GM12878 (cell line): ENCODE results near the gene RPRD1B. TPM values are rescaled to one million over a fixed set of nuclear protein-coding genes. Genes with fewer than 3 reads are reported as not detected.

Experiments
- ATAC-seq: fragments of 200-7000 bp; cut with Tn5 transposase; 3 replicates; pipeline ENCODE4 v1.9.1; 2020; ENCODE audit warnings: mild to moderate bottlenecking, moderate library complexity
- BruUV-seq: library from RNA; stranded (reverse); fragments of 400-500 nt; replicated peaks from 2 replicates; lab custom pipeline; 2021; lab: Mats Ljungman, UMichigan
- CTCF ChIA-PET: fragments of 300-600 bp; sonication (Branson Sonifier 250); formaldehyde crosslinking; extraction: SDS; loops from one replicate; lab custom pipeline; 2021; ENCODE audit warnings: inconsistent platforms; lab: Yijun Ruan, JAX
- POLR2A ChIA-PET: fragments of 350-600 bp; formaldehyde crosslinking; extraction: SDS; loops from one replicate; lab custom pipeline; 2021; ENCODE audit warnings: inconsistent platforms; lab: Charles Lee
- RAD21 ChIA-PET: fragments of 300-600 bp; sonication (Branson Sonifier 250); formaldehyde crosslinking; loops from one replicate; lab custom pipeline; 2023; ENCODE audit warnings: antibody characterized with exemption; ENCODE audit not compliant: unreplicated experiment; lab: Charles Lee
- SMC1A ChIA-PET: fragments of 300-600 bp; sonication (Branson Sonifier 250); formaldehyde crosslinking; loops from one replicate; lab custom pipeline; 2023; ENCODE audit not compliant: unreplicated experiment, uncharacterized antibody; lab: Charles Lee
- DNase-seq: peaks from one replicate; pipeline ENCODE4 v3.0.0-alpha.2; 2011; ENCODE audit warnings: low read depth, low spot score
- FAIRE-seq: peaks from 3 replicates; lab custom pipeline; 2011; peaks lifted over from hg19 to GRCh38; lab: Jason Lieb, UNC
- H2AFZ ChIP-seq: 2 replicates; pipeline ENCODE4 v1.6.0; 2011; ENCODE audit warnings: low read depth, low read length, control low read depth; ENCODE audit not compliant: control insufficient read depth
- H3K27ac ChIP-seq: 2 replicates; pipeline ENCODE4 v1.5.1; 2011; ENCODE audit warnings: control low read depth; ENCODE audit not compliant: control insufficient read depth, insufficient read depth
- H3K27me3 ChIP-seq, 2 experiments: replicated peaks in 1 of 2; 2 replicates each; pipeline versions ENCODE4 v1.6.0 to v1.6.1; 2011; ENCODE audit warnings: low read length in 1 of 2; ENCODE audit not compliant: control insufficient read depth in 2 of 2, insufficient read depth in 2 of 2
- H3K36me3 ChIP-seq, 2 experiments: 2 replicates each; pipeline ENCODE4 v1.5.1; 2011; ENCODE audit warnings: low read length in 1 of 2; ENCODE audit not compliant: control insufficient read depth in 2 of 2, insufficient read depth in 2 of 2
- H3K4me1 ChIP-seq: 2 replicates; pipeline ENCODE4 v1.6.1; 2011; ENCODE audit warnings: mild to moderate bottlenecking, low read length, moderate library complexity, mixed read lengths; ENCODE audit not compliant: control insufficient read depth, insufficient read depth
- H3K4me2 ChIP-seq: 2 replicates; pipeline ENCODE4 v1.6.0; 2011; ENCODE audit warnings: control low read depth; ENCODE audit not compliant: control insufficient read depth, insufficient read depth
- H3K4me3 ChIP-seq: fragments of 200-600 bp; sonication (generic); 2 replicates; pipeline ENCODE4 v1.5.1; 2016
- H3K79me2 ChIP-seq: 2 replicates; pipeline ENCODE4 v1.6.0; 2011; ENCODE audit warnings: low read length; ENCODE audit not compliant: control insufficient read depth, insufficient read depth
- H3K9ac ChIP-seq: 2 replicates; pipeline ENCODE4 v1.8.0; 2011; ENCODE audit warnings: low read length, control low read depth, mixed read lengths; ENCODE audit not compliant: control insufficient read depth, insufficient read depth
- H3K9me3 ChIP-seq: replicated peaks from 3 replicates; pipeline ENCODE4 v1.5.1; 2011; ENCODE audit warnings: mild to moderate bottlenecking, low read length; ENCODE audit not compliant: control insufficient read depth, insufficient read depth
- H4K20me1 ChIP-seq: 2 replicates; pipeline ENCODE4 v1.6.0; 2011; ENCODE audit not compliant: control insufficient read depth, insufficient read depth
- ATF3 ChIP-seq: IDR thresholded peaks from 2 replicates; pipeline ENCODE4 v1.6.1; 2011; ENCODE audit warnings: low read depth, mild to moderate bottlenecking, low read length, moderate library complexity, borderline replicate concordance; ENCODE audit errors: extremely low read depth
- CTCF ChIP-seq, 3 experiments: IDR thresholded peaks in 2 of 3; conservative IDR thresholded peaks in 1 of 3; 2 replicates each; pipeline ENCODE4 v1.5.1; 2011; ENCODE audit warnings: low read depth in 3 of 3, low read length in 3 of 3, mild to moderate bottlenecking in 3 of 3, control low read depth in 2 of 3, moderate library complexity in 2 of 3, inconsistent platforms in 1 of 3, mixed read lengths in 1 of 3; ENCODE audit not compliant: control insufficient read depth in 2 of 3, insufficient read depth in 1 of 3; ENCODE audit errors: extremely low read depth in 1 of 3
- ETV6 ChIP-seq, 2 experiments: fragments of 450-650 bp in 1 of 2; IDR thresholded peaks in 1 of 2; conservative IDR thresholded peaks in 1 of 2; 2 replicates each; pipeline ENCODE4 v1.6.1; 2014; ENCODE audit warnings: antibody characterized with exemption in 1 of 2, borderline replicate concordance in 1 of 2, low read depth in 1 of 2, mild to moderate bottlenecking in 1 of 2, moderate library complexity in 1 of 2
- KLF5 ChIP-seq: fragments of 450-650 bp; IDR thresholded peaks from 2 replicates; pipeline ENCODE4 v1.6.1; 2014; ENCODE audit warnings: mild to moderate bottlenecking; ENCODE audit not compliant: partially characterized antibody
- MYB ChIP-seq: fragments of 150-350 bp; IDR thresholded peaks from 2 replicates; pipeline ENCODE4 v1.6.1; 2014; ENCODE audit warnings: mild to moderate bottlenecking, low read depth, low read length, borderline replicate concordance
- NKRF ChIP-seq: fragments of 450-650 bp; conservative IDR thresholded peaks from 2 replicates; pipeline ENCODE4 v1.6.1; 2017; ENCODE audit warnings: mild to moderate bottlenecking, moderate library complexity
- NRF1 ChIP-seq: conservative IDR thresholded peaks from 2 replicates; pipeline ENCODE4 v1.6.1; 2011; ENCODE audit warnings: mild to moderate bottlenecking, low read depth, low read length, improper control_type of control experiment
- RBBP5 ChIP-seq: fragments of 200-600 bp; sonication (generic); conservative IDR thresholded peaks from 2 replicates; pipeline ENCODE4 v1.6.1; 2016
- RELB ChIP-seq: fragments of 450-650 bp; IDR thresholded peaks from 2 replicates; pipeline ENCODE4 v1.6.1; 2017; ENCODE audit warnings: low read depth, mild to moderate bottlenecking, moderate library complexity
- SIX5 ChIP-seq: IDR thresholded peaks from 2 replicates; pipeline ENCODE4 v1.6.1; 2011; ENCODE audit warnings: mild to moderate bottlenecking, low read depth, low read length, moderate library complexity; ENCODE audit not compliant: severe bottlenecking
- SMAD5 ChIP-seq: IDR thresholded peaks from 2 replicates; pipeline ENCODE4 v1.6.1; 2016; ENCODE audit warnings: antibody characterized with exemption, low read depth
- SMC3 ChIP-seq: IDR thresholded peaks from 2 replicates; pipeline ENCODE4 v1.6.1; 2011; ENCODE audit warnings: low read length, improper control_type of control experiment, borderline replicate concordance
- ZNF622 ChIP-seq: fragments of 450-650 bp; IDR thresholded peaks from 2 replicates; pipeline ENCODE4 v1.6.1; 2017; ENCODE audit warnings: mild to moderate bottlenecking, inconsistent platforms
- WGBS: methylation state at CpG from one replicate; pipeline ENCODE4 v1.1.6; 2016; ENCODE audit warnings: low lambda C conversion rate; ENCODE audit not compliant: insufficient replicate concordance, insufficient coverage; ENCODE audit errors: missing lambda C conversion rate; 5-methylcytosine and 5-hydroxymethylcytosine counted together
- in situ Hi-C: fragments of 300-500 bp; cut with MboI; formaldehyde crosslinking; loops from 9 replicates; pipeline ENCODE4 v1.14.3; 2018; ENCODE audit warnings: mixed read lengths
- intact Hi-C: fragments of 100-400 bp; cut with micrococcal nuclease; formaldehyde crosslinking; loops from one replicate; pipeline ENCODE4 v1.14.2; 2022; ENCODE audit not compliant: unreplicated experiment
- polyA plus RNA-seq, 11 experiments: library from polyadenylated mRNA; depleted of rRNA in 4 of 11; unstranded in 6 of 11; stranded (reverse) in 5 of 11; fragments of >200 nt; fragmentation: Nextera tagmentation in 4 of 11; fragmentation: Illumina TruSeq in 1 of 11; extraction: Ambion mirVana in 4 of 11; extraction: Trizol in 1 of 11; gene quantifications; 1 replicate in 1 of 11; 2 replicates in 10 of 11; pipeline versions ENCODE4 v1.2.1 to v1.2.3, GENCODE V29; 2011 to 2016; ENCODE audit warnings: inconsistent platforms in 2 of 11, missing spikeins in 2 of 11, low read depth in 1 of 11
- total RNA-seq, 4 experiments: library from RNA; depleted of rRNA in 3 of 4; stranded (reverse); fragments of >200 nt in 3 of 4; fragmentation: Illumina TruSeq in 1 of 4; extraction: Trizol in 1 of 4; gene quantifications; 2 replicates each; pipeline versions ENCODE4 v1.2.1 to v1.2.3, GENCODE V29; 2013 to 2021
- TF ChIP-seq, protein P1 (sequence below): fragments of 450-650 bp; IDR thresholded peaks from 2 replicates; pipeline ENCODE4 v1.6.1; 2017; ENCODE audit warnings: antibody characterized with exemption, mild to moderate bottlenecking, moderate library complexity

RPRD1B gene
- total and polyA plus RNA-seq, 10 of the 15 experiments (the other 5 are each of a cell fraction or from before 2014, with no cell fraction given) = 5.2 to 40.2 (median 30.0) TPM

GRCh38 chr20:38131588-38132121 lies 98.1 kb downstream of the RPRD1B start:
- no peaks in the 10 kb centered on the region for H4K20me1 ChIP-seq
- H3K4me3 ChIP-seq = no peak overlapping the region
- FAIRE-seq (no peak), DNase-seq (no peak), ATAC-seq (no peak)
- no peak overlapping the region for H3K4me2 ChIP-seq
- SMC1A ChIA-PET = interaction anchor here (0.6 to 1.1 kb wide), 2 partner anchors 32 to 1395 kb away, joined by 4 read pairs; no protein-coding TSS in a partner anchor
- no peaks in the 10 kb centered on the region; a peak in 1 of 4 replicates for H3K27me3 ChIP-seq
- POLR2A ChIA-PET = no interaction called here
- in situ Hi-C loops (no loop called here), intact Hi-C loops (no loop called here)
- BruUV-seq = no TSS peak
- no peaks in the 10 kb centered on the region for H3K36me3 ChIP-seq
- no peaks in the 10 kb centered on the region for H3K79me2 ChIP-seq
- no peaks in the 10 kb centered on the region for H3K9me3 ChIP-seq
- CTCF ChIA-PET = interaction anchor here (1.1 kb wide), 1 partner anchor 23 kb away, joined by 3 read pairs; no protein-coding TSS in a partner anchor
- 100% methylated on average over 3 of the region's 3 CpGs for WGBS
- no peak overlapping the region for H3K27ac ChIP-seq
- no peak overlapping the region for H2AFZ ChIP-seq
- no peak overlapping the region for H3K9ac ChIP-seq
- H3K4me1 ChIP-seq = no peaks in the 10 kb centered on the region
- TF ChIP-seq NRF1 (no peak), SMC3 (no peak), SMAD5 (no peak), NKRF (no peak), KLF5 (no peak), RBBP5 (no peak), RELB (no peak), MYB (no peak), CTCF (IDR thresholded peaks at IDR 0.05 in 2 of 3, conservative IDR thresholded peaks at IDR 0.05 in 1 of 3; ENCODE audit: control insufficient read depth in 2 of 3, extremely low read depth in 1 of 3, insufficient read depth in 1 of 3, low read depth in 3 of 3, low read length in 3 of 3) (no peak), ZNF622 (no peak), SIX5 (no peak), ATF3 (no peak), ETV6 (conservative IDR thresholded peaks at IDR 0.05 in 1 of 2, IDR thresholded peaks at IDR 0.05 in 1 of 2; ENCODE audit: borderline replicate concordance in 1 of 2, low read depth in 1 of 2) (no peak)
- TF ChIP-seq, protein P1, sequence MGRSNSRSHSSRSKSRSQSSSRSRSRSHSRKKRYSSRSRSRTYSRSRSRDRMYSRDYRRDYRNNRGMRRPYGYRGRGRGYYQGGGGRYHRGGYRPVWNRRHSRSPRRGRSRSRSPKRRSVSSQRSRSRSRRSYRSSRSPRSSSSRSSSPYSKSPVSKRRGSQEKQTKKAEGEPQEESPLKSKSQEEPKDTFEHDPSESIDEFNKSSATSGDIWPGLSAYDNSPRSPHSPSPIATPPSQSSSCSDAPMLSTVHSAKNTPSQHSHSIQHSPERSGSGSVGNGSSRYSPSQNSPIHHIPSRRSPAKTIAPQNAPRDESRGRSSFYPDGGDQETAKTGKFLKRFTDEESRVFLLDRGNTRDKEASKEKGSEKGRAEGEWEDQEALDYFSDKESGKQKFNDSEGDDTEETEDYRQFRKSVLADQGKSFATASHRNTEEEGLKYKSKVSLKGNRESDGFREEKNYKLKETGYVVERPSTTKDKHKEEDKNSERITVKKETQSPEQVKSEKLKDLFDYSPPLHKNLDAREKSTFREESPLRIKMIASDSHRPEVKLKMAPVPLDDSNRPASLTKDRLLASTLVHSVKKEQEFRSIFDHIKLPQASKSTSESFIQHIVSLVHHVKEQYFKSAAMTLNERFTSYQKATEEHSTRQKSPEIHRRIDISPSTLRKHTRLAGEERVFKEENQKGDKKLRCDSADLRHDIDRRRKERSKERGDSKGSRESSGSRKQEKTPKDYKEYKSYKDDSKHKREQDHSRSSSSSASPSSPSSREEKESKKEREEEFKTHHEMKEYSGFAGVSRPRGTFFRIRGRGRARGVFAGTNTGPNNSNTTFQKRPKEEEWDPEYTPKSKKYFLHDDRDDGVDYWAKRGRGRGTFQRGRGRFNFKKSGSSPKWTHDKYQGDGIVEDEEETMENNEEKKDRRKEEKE = no peak
- TF ChIP-seq, all 136 proteins: peak for 0
- RAD21 ChIA-PET = no interaction called here
